GM19238 (cell line): Measurements from ENCODE around the gene CCL21.
"Not testable (repeated sequence)": the region's sequence is repeated elsewhere in the genome, so short reads cannot be mapped to it uniquely, and the experiment has no call there.

ENCODE experiments used
- DNase-seq: peaks from one replicate; pipeline ENCODE4 v3.0.0; 2011; ENCODE audit warnings: low spot score; ENCODE audit not compliant: insufficient read length

Gene CCL21, protein sequence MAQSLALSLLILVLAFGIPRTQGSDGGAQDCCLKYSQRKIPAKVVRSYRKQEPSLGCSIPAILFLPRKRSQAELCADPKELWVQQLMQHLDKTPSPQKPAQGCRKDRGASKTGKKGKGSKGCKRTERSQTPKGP

DNA sequence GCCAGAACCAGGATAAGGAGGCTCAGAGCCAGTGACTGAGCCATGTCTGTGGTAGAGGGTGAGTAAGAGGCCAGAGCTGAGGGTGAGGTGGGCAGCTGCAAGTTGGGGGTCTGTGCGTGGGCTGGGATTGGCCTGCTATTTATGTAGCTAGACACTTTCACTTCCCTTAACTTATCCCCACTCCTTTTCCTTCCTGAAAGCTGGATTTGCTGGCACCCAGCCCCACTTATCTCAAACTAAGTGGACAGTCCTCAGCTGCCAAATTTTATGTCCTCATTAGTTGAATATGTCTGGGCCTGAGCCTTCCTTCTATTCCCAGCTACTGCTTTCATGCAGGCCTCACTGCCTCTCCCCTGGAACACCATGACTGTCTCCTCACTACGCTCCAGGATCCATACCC, at the start of gene CCL21:
TSS of gene CCL21 (minus strand) at position 114 of the 400 bp plus-strand sequence. CDS start at position 44, 70 bp downstream.
- no peak for DNase-seq

DNA sequence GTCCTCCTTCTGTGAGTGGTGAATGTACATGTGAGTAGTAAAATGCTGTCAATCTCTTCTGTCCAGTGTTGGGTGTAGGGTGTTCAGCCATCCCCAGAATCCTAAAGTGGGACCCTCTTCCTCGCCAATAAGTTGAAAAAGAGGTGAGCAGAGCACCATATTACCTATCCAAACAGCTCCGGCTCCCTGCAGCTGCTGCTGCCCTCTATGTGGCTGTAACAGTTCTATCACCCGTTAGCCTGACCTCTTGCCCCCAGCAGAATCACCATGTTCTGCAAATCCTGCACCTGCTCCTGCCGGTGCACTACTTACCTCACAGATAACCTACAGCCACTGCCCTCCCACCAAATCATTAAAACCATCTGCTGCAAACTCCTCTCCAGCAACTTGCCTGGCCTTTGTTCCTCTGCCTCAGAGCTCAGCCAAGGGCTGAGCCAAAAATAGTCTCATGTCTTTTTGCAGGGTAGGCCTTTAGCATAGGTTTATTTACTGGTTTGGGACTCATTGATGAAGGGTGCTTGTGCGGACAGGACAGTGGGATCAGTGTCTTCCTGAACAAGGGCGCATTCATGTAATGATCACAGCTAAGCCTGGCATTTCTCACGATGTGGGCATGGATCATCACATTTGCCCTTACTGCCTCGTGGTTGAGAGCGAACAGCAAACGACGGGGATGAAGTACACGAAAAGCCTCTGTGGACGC, 49.6 kb upstream of the CCL21 start:
- no peak for DNase-seq

DNA sequence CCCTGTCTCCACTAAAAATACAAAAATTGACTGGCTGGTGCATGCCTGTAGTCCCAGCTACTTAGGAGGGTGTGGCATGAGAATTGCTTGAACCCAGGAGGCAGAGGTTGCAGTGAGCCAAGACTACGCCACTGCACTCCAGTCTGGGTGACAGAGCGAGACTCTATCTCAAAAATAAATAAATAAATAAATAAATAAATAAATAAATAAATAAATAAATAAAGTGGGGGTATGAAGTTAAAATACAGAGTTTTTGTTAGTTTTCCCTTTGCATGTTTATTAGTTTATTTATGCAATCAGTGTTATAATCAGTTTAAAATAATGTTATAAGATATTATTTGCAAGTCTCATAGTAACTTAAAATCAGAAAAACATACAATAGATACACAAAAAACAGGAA, 40.4 kb upstream of the CCL21 start:
- DNase-seq = not testable (repeated sequence)

DNA sequence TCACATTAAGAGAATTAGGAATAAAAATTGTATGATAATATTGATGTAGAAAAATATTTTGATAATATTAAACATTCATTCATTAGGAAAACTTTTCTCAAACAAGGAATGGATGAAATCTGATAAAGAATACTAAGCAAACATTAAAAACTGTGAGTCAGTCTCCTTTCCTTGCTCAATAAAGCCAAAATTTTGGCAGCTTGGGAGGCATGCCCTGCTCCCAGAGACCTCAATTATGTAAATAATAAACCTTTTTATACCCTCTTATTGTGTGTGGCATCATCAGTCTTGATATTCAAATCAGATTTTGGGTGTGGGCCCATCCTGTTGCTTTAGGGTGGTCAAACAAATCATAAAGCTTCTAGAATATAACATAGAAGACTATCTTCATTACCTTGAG, 36.6 kb upstream of the CCL21 start:
- DNase-seq = no peak

DNA sequence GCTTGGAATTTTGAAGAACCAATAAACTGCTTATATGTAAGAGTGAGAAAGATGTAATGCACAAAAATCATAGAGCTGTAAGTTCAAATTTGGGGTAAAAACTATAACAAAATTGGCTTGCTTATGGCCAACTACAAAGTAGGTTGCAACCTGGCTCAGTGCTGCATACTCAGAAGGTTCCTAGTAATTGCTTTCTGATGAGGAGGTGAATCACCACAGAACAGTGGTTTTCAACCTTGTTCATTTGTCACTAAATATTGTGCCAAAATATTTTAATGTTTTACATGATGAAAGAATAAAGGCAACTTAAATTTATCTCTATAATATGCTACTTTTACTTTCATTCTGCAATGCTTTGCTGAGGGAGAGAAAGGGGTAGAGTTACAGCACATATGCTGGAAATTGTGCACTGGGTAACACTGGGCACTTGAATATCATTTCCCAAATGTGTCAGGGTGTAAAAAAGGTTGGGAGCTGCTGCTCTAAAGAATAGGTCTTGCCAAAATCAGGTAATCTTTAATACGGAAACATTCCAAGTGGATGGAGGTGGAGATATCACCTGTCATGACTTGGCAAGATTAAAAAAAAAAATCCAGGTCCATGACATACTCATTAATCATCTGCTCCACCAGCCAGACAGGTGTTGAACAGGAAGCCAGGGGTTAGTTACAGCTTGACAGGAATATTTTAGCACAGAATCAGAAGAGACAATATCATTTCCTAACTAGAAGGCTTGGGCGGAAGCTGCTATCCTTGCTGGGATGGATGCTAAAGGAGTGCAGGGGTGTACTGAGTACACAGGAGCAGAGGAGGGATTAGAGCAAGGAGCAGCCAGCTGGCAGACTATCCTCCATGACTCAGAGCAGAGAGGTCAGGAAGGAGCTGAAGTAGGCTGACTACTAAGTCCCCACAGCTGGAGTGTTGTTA, 34.6 kb upstream of the CCL21 start:
- DNase-seq = no peak

DNA sequence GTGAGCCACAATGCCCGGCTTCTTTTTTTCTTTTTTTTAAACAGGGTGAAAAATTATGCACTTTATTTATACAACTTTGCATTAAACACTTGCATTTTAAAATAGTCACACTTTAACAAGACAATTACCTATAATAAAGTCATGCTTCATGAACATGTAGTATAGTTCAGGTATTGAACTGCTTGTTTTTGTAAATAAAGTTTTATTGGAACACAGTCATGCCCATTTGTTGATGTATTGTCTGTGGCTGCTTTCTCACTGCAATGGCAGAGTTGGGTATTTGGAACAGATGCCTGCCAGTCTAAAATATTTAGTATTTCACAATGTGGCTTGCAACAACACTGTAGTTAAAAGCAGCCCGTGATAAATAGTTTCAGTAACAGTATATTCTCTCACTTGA, 32.8 kb upstream of the CCL21 start:
- DNase-seq = no peak

DNA sequence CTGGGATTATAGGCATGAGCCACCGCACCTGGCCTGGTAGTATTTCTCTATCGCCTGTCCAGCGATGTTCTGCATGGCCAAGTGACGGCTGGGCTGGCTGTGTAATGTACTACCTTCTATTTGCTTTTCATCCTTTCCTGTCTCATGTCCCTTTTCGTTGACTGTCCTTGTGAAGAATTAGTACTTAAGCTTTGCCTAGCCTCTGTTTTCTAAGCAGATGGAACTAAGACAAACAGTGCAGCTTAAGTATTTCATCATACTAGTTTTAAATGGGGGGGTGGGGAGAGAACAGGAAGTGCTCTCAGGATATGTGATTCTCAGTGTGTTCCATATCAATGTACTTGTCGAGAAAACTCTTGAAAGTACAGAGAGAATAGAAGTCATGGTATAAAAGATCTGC, 31.7 kb upstream of the CCL21 start:
- DNase-seq = no peak

DNA sequence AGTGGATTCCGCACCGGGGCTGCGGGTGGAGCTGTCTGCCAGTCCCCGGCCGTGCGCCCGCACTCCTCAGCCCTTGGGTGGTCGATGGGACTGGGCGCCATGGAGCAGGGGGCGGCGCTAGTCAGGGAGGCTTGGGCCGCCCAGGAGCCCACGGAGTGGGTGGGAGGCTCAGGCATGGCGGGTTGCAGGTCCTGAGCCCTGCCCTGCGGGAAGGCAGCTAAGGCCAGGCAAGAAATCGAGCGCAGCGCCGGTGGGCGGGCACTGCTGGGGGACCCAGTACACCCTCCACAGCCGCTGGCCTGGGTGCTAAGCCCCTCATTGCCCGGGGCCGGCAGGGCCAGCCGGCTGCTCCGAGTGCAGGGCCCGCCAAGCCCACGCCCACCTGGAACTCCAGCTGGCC, 30.2 kb upstream of the CCL21 start:
- not testable (repeated sequence) for DNase-seq

DNA sequence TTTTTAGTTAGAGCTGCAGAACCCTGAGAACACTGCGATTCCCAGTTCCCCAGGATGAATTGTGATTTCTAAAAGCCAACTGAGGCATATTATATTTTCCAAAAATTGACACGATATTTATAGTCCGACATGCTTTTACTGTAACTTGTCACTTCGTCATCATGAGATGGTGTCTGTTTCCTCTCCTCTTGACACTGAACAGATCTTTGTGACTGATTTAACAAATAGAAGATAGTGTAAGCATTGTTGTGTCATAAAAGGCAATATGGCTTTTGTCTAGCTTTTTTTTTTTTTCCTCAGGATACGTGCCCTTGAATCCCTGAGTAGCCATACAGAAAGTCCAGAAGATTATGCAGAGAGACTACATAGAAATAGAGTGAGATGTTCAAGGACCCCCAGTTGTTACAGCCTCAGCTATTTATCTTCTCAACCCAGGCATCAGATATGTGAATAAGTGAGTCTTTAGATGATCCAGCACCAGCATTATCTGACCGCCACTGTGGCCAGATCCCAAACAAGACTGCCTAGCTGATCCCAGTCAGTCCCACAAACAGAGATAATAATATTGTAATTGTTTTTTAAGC, 27.8 kb upstream of the CCL21 start:
- DNase-seq = no peak

DNA sequence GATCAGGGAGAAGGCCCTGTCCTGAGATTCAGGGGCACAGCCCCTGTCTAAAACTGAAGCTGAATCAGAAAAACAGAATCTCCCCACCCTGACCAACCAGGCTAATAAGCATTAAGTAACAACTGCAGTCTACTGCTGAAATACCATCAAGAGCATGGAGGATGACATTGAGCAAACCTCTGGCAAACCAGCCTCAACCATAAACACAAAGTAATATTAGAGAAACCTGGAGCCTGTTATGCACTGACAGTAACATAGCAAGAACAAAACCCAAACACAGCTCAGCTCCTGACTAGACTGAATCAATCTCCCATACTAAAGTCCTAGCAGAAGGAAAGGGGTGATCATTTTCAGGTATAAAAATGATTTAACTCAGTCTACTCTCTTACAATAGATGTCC, 24.8 kb upstream of the CCL21 start:
- no peak for DNase-seq

DNA sequence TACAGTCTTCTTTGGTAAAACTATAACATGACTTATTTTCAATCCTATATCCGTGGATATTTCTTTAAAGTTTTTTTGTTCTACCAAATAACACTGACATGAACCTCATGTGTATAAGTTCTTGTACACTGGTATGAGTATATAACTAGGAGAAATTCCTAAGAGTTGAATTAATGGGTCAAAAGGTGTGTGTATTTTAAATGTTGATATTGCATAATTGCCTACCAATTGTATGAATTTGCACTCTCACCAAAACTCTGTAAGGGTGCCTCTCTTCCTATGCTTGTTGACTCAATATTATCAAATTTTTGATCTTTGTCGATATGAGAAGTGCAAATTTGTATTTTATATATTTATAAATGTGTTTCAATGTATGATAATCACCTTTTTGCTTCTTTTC, 22.9 kb upstream of the CCL21 start:
- no peak for DNase-seq

DNA sequence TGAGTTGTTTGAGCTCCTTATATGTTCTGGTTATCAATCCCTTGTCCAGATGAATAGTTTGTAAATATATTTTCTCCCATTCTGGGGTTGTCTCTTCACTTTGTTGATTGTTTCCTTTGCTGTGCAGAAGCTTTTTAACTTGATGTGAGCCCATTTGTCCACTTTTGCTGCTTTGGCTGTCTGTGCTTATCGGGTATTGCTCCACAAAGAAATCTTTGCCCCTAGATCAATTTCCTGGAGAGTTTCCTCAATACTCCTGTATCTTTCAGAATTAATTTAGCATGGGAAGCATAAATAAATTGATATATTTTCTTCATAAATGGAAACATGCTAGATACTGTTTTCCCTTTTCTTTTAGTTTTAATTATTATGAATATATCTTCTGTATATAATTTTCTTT, 22.5 kb upstream of the CCL21 start:
- DNase-seq = no peak

DNA sequence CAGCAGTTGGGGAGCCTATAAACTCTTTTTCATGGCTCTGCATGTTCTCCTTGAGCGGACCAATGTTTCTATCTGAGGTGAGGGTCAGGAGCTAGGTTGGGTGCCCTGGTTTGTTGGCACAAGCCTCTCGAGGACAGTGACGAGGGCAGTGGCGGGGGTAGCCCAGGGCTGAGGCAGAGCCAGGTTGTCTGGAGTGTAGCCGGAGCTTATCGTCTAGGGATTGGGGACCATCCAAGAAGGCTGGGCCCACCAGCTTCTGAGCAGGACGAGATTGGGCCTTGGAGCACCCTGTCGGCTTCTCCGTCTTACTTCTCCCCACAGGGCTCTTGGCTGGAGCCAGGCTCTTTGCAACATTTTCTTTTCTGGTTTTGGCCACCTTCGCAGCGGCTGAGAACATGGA, 13.2 kb upstream of the CCL21 start:
- no peak for DNase-seq

DNA sequence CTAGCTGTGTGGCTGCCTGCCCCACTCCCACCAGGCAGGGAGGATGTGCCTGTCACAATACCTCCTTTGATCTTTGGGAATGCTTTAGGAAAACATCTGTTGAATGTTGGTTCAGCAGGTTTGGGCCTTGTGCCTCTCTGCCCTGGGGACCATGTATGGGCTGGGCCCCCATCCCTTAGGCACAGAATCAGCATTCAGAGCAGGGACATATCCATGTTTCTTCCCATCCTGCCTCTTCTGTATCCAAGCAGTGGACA, 9.8 kb upstream of the CCL21 start:
- DNase-seq = not testable (repeated sequence)

DNA sequence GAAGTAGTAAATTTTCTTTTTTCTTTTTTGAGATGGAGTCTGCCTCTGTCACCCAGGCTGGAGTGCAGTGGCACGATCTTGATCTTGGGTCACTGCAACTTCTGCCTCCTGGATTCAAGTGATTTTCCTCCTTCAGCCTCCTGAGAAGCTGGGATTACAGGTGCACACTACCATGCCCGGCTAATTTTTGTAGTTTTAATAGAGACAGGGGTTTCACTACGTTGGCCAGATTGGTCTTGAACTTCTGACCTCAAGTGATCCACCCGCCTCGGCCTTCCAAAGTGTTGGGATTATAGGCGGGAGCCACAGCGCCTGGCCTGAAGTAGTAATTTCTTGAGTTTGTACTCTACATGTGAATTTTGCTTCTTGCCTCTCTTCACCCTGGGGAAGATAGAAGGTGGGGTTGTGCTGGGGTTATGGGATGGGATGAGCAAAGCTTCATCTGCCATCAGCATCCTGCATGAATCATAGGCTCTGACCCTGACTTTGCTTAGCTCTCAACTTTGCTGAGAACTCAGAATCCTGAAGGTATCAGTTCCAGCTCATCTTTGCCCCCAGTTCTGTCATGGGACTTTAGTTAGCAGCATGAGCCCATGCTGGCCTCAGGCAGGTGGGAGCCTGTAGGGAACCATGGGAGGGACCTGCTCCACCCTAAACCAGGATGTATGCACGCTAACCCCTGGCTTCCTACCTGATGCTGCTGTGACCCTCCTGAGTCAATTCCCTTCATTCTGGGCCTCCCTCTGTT, 9.3 kb upstream of the CCL21 start:
- no peak for DNase-seq

DNA sequence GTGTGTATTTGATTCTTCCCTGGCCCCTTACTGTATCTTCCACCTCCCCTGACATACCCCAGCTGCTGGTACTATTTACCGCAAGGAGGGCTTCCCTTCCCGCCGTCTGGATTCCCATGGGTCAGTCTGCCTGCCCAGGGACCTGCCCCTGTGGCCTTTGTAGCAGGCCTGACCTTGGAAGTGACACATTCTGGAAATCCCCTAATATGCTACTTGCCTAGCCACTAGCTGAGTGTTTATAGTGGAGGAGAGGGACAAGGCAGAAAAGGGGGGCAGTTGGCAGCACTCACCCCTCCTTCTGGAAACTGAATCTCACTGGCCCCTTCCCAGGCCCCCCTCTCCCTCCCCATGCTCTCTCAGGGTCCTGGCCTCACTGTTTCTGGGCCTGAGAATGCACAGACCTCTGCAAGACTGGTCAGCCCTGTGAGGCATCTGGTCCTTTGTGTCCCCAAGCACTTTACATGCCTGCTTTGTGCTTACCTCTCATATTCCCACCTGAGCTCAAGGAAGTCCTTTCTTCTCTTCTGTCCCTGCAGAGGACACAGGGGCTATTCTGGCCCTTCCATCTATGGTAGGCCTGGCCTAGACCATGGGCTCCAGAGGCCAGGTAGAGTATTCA, 8.2 kb upstream of the CCL21 start:
- DNase-seq = no peak

DNA sequence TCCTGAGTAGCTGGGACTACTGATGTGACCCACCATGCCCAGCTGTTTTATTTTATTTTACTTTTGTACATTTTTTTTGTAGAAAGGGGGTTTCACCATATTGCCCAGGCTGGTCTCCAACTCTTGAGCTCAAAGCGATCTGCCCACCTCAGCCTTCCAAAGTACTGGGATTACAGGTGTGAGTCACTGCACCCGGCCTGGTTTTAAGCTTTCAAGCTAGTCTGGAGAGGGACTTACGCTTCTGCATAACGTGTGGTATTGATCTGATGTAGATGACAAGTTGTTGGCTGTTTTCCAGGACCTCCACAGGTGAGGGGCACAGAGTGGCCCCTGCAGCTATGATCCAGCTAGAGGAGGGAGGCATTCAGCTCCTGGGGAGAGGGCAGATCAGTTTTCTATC, 6.8 kb upstream of the CCL21 start:
- DNase-seq = no peak

DNA sequence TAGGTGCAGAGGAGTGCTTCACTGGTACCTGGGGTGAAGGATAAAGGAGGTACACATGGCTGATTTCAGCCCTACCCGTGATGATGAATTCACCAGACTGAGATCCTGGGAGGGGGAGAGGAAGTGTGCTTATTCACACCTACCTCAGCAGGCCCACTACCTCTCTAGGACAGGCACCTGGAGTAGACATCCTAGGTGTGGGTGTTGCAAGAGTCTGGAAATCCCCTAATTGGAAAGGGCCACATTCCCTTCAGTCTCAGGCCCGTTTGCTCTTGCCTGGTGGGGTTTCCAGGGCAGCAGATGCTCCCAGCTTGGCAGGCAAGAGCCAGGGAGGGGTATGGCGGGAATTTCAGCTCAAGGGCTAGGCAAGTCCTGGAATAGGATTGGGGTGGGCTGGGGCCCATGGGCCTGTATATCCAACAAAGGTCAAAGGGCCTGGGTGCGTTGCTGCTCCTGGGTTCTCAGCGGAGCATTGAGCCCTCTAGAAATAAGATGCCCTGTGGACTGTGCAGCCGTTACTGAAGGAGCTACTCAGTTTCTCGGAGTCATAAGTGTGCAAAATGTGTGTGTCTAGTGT, 5.8 kb upstream of the CCL21 start:
- no peak for DNase-seq

DNA sequence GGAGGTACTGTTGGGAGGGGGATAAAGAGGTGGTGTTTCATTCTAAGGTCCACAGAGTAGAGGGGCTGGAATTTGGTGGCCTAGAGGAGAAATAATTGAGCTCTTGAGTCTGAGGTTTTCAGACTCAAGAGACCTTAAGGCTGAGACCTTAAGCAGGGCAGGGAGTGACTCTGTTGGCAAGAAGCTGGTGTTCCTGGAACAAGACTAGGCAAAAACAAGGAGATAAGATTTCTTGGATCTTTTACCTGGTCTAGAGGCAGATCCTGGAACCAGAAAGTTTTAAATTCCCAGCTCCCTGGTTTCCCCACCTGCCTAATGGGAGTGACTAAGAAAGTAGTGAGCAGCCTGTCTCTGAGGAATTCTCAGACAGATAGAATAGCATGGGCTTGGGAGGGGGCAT, 4.1 kb upstream of the CCL21 start:
- DNase-seq = no peak

DNA sequence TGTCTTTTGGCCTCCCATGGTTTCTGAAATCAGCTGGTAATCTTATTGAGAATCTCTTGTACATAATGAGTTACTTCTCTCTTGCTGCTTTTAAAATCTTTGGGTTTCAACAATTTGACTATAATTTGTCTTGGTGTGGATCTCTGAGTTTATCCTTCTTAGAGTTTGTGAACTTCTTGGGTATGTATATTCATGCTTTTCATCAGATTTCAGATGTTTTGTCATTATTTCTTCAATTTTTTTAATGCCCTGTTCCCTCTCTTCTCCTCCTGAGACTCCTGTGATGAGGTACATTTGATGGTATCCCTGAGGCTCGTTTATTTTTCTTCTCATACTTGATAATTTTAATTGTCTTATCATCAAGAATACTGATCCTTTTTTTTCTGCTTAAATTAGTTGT, 2.2 kb upstream of the CCL21 start:
- DNase-seq = no peak
